GM20000 (cell line): Measurements from ENCODE around the gene AIG1.

ENCODE experiments used
- DNase-seq: peaks from one replicate; pipeline ENCODE4 v3.0.0; 2012; ENCODE audit warnings: low spot score
- TF ChIP-seq, protein P1 (sequence below): IDR thresholded peaks from 2 replicates; pipeline ENCODE4 v1.5.1; 2012; ENCODE audit warnings: mild to moderate bottlenecking, control low read depth; ENCODE audit errors: extremely low read depth, missing control alignments

AIG1 gene

DNA sequence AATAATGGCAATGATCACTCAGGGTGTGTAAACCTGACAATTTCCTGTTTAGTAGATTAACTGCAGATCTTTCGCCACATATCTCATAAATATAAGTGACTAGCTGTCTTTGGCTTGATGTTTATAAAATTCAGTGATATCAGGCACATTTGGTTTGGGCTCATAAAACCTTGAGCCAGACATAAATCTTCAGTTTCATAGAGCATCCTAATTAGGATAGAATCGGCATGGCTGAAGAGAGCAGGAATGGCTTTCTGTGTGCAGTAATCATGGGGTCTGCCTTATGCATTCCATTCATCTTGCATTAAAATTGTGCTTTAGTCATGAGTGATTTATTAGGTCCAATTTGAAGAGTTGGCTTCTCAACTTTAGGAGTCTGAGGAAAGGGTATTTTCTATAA is 27.2 kb downstream of the AIG1 start:
- no peak for DNase-seq
- TF ChIP-seq, protein P1, sequence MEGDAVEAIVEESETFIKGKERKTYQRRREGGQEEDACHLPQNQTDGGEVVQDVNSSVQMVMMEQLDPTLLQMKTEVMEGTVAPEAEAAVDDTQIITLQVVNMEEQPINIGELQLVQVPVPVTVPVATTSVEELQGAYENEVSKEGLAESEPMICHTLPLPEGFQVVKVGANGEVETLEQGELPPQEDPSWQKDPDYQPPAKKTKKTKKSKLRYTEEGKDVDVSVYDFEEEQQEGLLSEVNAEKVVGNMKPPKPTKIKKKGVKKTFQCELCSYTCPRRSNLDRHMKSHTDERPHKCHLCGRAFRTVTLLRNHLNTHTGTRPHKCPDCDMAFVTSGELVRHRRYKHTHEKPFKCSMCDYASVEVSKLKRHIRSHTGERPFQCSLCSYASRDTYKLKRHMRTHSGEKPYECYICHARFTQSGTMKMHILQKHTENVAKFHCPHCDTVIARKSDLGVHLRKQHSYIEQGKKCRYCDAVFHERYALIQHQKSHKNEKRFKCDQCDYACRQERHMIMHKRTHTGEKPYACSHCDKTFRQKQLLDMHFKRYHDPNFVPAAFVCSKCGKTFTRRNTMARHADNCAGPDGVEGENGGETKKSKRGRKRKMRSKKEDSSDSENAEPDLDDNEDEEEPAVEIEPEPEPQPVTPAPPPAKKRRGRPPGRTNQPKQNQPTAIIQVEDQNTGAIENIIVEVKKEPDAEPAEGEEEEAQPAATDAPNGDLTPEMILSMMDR = no peak

DNA sequence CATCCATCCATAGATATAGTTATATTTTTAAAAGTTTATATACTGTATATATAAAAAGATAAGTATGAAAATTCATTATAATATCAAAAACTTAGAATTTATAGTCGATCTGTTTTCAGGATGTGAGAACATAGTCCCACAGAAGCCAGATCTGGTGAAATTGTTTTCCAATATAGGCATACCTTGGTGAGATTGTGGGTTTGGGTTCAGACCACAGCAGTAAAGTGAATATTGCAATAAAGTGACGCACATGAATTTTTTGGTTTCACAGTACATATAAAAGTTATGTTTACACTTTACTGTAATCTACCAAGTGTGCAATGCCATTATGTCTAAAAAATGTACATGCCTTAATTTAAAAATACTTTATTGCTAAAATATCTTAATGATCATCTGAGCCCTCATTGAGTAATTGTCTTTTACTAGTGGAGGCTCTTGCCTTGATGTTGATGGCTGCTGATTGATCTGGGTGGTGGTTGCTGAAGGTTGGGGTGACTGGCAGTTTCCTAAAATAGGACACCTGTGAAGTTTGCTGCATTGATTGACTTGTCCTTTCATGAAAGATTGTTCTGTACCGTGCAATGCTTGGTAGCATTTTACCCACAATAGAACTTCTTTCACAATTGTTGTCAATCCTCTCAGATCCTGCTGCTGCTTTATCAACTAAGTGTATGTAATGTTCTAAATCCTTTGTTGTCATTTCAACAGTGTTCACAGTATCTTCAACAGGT is 29.8 kb downstream of the AIG1 start:
- TF ChIP-seq, protein P1 = no peak
- no peak for DNase-seq

DNA sequence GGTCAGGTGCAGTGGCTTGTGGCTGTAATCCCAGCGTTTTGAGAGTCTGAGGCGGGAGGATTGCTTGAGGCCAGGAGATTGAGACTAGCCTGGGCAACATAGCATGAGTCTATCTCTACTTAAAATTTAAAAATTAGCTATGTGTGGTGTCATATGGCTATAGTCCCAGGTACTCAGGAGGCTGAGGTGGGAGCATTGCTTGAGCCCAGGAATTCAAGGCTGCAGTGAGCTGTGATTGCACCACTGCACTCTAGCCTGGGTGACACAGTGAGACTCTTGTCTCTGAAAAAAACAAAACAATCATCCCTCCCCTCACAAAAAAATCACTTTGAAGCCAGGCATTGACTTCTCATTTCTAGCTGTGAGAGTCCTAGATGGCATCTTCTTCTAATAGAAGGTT is 32.1 kb downstream of the AIG1 start:
- no peak for DNase-seq
- TF ChIP-seq, protein P1 = no peak

DNA sequence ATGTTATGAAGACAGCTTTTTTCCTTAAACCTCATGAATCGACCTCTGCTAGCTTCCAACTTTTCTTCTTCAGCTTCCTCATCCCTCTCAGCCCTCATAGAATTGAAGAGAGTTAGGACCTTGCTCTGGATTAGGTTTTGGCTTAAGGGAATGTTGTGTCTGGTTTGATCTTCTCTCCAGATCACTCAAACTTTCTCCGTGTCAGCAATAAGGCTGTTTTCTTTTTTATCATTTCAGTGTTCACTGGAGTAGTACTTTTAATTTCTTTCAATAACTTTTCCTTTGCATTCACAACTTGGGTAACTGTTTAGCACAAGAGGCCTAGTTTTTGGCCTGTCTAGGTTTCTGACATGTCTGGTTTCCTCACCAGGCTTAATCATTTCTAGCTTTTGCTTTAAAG is 32.6 kb downstream of the AIG1 start:
- TF ChIP-seq, protein P1 = no peak
- DNase-seq = no peak

DNA sequence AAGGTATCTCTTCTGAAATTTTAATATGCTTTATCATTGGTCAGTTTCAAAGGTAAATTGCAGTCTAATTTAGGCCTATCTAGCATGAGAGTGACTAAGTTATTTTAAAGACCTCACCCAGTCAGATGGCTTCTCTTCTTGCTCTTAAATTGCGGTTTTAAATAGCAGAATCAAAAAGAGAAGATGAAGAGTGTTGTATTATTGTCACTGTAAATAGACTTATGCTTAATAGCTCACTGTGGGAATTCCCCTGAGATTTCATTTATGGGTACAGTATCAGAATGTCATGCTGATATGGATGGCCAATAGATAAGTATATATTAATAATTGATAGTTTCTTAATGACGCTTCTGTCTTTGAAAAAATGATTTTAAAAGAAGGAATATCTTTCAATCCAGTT is 35.7 kb downstream of the AIG1 start:
- DNase-seq = no peak
- TF ChIP-seq, protein P1 = no peak

DNA sequence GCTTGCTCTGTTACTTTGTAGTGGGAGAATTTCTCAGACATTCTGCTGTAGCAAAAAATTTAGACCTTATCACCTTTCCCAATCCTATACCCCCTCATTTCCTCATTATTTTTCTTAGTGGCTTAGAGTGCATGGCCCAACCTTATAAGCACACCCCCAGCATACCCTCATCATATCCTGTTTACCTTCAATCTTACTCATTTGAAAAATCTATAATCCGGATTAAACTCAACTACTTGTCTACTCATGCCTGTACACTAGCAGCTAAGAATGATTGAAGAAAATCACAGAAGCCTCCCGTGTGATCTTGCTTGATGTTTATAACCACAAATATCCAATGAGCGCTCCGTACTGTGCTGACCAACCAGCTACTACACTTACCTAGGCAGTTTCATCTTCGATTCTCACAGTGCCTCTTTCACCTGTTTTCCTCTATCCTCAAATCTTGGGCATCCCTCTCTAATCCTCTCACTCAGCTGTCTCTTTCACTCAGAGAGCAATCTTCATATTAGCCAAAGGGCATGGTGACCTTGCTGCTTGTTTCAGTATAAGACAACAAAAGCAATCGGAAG is 36.6 kb downstream of the AIG1 start:
- no peak for DNase-seq
- TF ChIP-seq, protein P1 = no peak

DNA sequence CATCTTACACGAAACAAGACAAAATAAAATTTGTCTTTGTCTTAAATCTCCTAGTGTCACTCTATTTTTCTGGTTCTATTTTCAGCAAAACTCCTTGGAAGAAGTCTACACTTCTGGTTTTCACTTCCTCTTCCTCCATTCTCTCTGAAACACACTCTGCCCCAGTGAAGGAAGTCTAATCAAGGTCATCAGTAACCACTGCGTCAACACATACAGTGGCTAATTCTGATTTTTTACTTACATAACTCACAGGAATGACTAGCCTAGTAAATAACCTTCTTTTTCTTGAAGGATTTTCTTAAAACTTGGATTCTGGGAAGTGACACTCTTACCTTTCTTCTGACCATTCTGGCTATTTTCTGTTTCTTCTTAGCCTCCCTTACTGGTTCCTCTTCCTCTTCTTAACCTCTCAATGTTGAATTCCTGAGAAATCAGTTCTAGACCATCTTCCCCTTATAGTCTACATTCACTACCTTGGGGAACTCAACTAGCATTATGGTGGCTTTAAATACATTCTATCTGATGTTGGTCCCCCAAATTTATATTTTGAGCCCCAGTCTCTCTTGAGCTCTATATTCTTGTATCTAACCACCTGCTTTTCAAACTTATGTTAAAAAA is 37.5 kb downstream of the AIG1 start:
- TF ChIP-seq, protein P1 = no peak
- peak; percentile 23 for DNase-seq
